ENCODE data around the gene GLOD4. TPM values are rescaled to one million over a fixed set of nuclear protein-coding genes. Genes with fewer than 3 reads are reported as not detected.
"Not testable (repeated sequence)": the region's sequence is repeated elsewhere in the genome, so short reads cannot be mapped to it uniquely, and the experiment has no call there.

GLOD4 gene
- polyA plus RNA-seq, 1 experiment: 42.2 TPM

- H3K27ac ChIP-seq (ENCODE audit: low read depth, low read length): no peak overlapping the region
- CTCF ChIA-PET: interaction anchor here (0.7 kb wide), 1 partner anchor 221 kb away, joined by 3 read pairs; no protein-coding TSS in a partner anchor
- no peak for DNase-seq (ENCODE audit: low read depth, low spot score)
- TF ChIP-seq CTCF (IDR thresholded peaks at IDR 0.05; ENCODE audit: low read depth, low read length): no peak
- no peaks in the 10 kb centered on the region; the same call in 1 of the 2 replicates for H3K9me3 ChIP-seq (ENCODE audit: control insufficient read depth, insufficient read depth, low read length)
- no peaks in the 10 kb centered on the region for H3K27me3 ChIP-seq (ENCODE audit: control insufficient read depth, insufficient read depth, low read length)
- H3K4me3 ChIP-seq (ENCODE audit: low read depth, low read length): no peak overlapping the region
- POLR2A ChIA-PET: no interaction called here
Measured at GRCh38 chr17:760371-760770, 21.7 kb downstream of the GLOD4 start.

- no peak overlapping the region for H3K27ac ChIP-seq (ENCODE audit: low read depth, low read length)
- no peak for DNase-seq (ENCODE audit: low read depth, low spot score)
- POLR2A ChIA-PET: no interaction called here
- H3K9me3 ChIP-seq (ENCODE audit: control insufficient read depth, insufficient read depth, low read length): no peaks in the 10 kb centered on the region; the same call in 1 of the 2 replicates
- H3K27me3 ChIP-seq (ENCODE audit: control insufficient read depth, insufficient read depth, low read length): no peaks in the 10 kb centered on the region
- no peak for TF ChIP-seq CTCF (IDR thresholded peaks at IDR 0.05; ENCODE audit: low read depth, low read length)
- H3K4me3 ChIP-seq (ENCODE audit: low read depth, low read length): no peak overlapping the region
- CTCF ChIA-PET: interaction anchor here (0.7 kb wide), 1 partner anchor 221 kb away, joined by 3 read pairs; no protein-coding TSS in a partner anchor
Measured at GRCh38 chr17:759964-760363, 22.1 kb downstream of the GLOD4 start.

- POLR2A ChIA-PET; DNase-seq (ENCODE audit: low read depth, low spot score): not testable (repeated sequence)
Measured at GRCh38 chr17:756010-756567, 26.0 kb downstream of the GLOD4 start.

GRCh38 chr17:755319-755961 lies 26.6 kb downstream of the GLOD4 start:
- POLR2A ChIA-PET; H3K9me3 ChIP-seq (ENCODE audit: control insufficient read depth, insufficient read depth, low read length); H3K27ac ChIP-seq (ENCODE audit: low read depth, low read length); H3K4me3 ChIP-seq (ENCODE audit: low read depth, low read length); DNase-seq (ENCODE audit: low read depth, low spot score); H3K27me3 ChIP-seq (ENCODE audit: control insufficient read depth, insufficient read depth, low read length): not testable (repeated sequence)
- CTCF ChIA-PET: interaction anchor here (1.0 to 1.6 kb wide), 2 partner anchors 226 to 301 kb away, joined by 3 to 6 read pairs; no protein-coding TSS in a partner anchor

More at GRCh38 chr17:756010-756567, 26.0 kb downstream of the GLOD4 start:
- H3K4me3 ChIP-seq (ENCODE audit: low read depth, low read length); CTCF ChIA-PET; H3K27ac ChIP-seq (ENCODE audit: low read depth, low read length); H3K9me3 ChIP-seq (ENCODE audit: control insufficient read depth, insufficient read depth, low read length); H3K27me3 ChIP-seq (ENCODE audit: control insufficient read depth, insufficient read depth, low read length): not testable (repeated sequence)

- H3K27ac ChIP-seq (ENCODE audit: low read depth, low read length): no peak overlapping the region
- TF ChIP-seq CTCF (IDR thresholded peaks at IDR 0.05; ENCODE audit: low read depth, low read length): no peak
- H3K4me3 ChIP-seq (ENCODE audit: low read depth, low read length): no peak overlapping the region
- no peak for DNase-seq (ENCODE audit: low read depth, low spot score)
- POLR2A ChIA-PET: interaction anchor here (1.1 kb wide), 1 partner anchor 227 kb away, joined by 4 read pairs; no protein-coding TSS in a partner anchor
- CTCF ChIA-PET: interaction anchor here (1.1 to 1.4 kb wide), 3 partner anchors 10 to 275 kb away, joined by 5 to 6 read pairs (median 5); partner anchors contain the start of genes GLOD4 and MRM3
- peaks cover 5% of the 10 kb centered on the region for H3K9me3 ChIP-seq (ENCODE audit: control insufficient read depth, insufficient read depth, low read length)
- no peaks in the 10 kb centered on the region for H3K27me3 ChIP-seq (ENCODE audit: control insufficient read depth, insufficient read depth, low read length)
Measured at GRCh38 chr17:753418-753817, 28.7 kb downstream of the GLOD4 start.
